Stimulated activated CD8-positive, alpha-beta memory T cell treated with anti-CD3 and anti-CD28 coated beads, Interleukin-12 subunit alpha, Interleukin-12 subunit beta, amount 100 ng/mL, for 4 hours (primary cell): ENCODE results near the gene CYTIP.

ENCODE experiments used
- DNase-seq: peaks from one replicate; pipeline ENCODE4 v3.0.0-alpha.2; 2020; ENCODE audit warnings: low read depth

Gene CYTIP

GRCh38 chr2:157463002-157463401 lies 19.1 kb upstream of the CYTIP start:
- DNase-seq = no peak

GRCh38 chr2:157460897-157461296 lies 17.0 kb upstream of the CYTIP start:
- DNase-seq = no peak

GRCh38 chr2:157460384-157460837 lies 16.5 kb upstream of the CYTIP start:
- DNase-seq = no peak

GRCh38 chr2:157459486-157459885 lies 15.6 kb upstream of the CYTIP start:
- no peak for DNase-seq

- no peak for DNase-seq
Measured at GRCh38 chr2:157447741-157448140, 3.9 kb upstream of the CYTIP start.

GRCh38 chr2:157447031-157447430 lies 3.1 kb upstream of the CYTIP start:
- DNase-seq = no peak

GRCh38 chr2:157444641-157445040 lies 752 bp upstream of the CYTIP start:
- DNase-seq = no peak

- no peak for DNase-seq
Measured at GRCh38 chr2:157443090-157443489, 799 bp downstream of the CYTIP start.

- DNase-seq = no peak
Measured at GRCh38 chr2:157442636-157443035, 1.3 kb downstream of the CYTIP start.

- DNase-seq = no peak
Measured at GRCh38 chr2:157442191-157442590, 1.7 kb downstream of the CYTIP start.

- DNase-seq = no peak
Measured at GRCh38 chr2:157441072-157441454, 2.8 kb downstream of the CYTIP start.

GRCh38 chr2:157440404-157441071 lies 3.4 kb downstream of the CYTIP start:
- DNase-seq = no peak

- no peak for DNase-seq
Measured at GRCh38 chr2:157439824-157440186, 4.1 kb downstream of the CYTIP start.

- no peak for DNase-seq
Measured at GRCh38 chr2:157438863-157439823, 4.7 kb downstream of the CYTIP start.

- DNase-seq = no peak
Measured at GRCh38 chr2:157433394-157433793, 10.5 kb downstream of the CYTIP start.

- no peak for DNase-seq
Measured at GRCh38 chr2:157432475-157433106, 11.3 kb downstream of the CYTIP start.

GRCh38 chr2:157431176-157431575 lies 12.7 kb downstream of the CYTIP start:
- DNase-seq = no peak

- DNase-seq = no peak
Measured at GRCh38 chr2:157428500-157429175, 15.3 kb downstream of the CYTIP start.

- DNase-seq = no peak
Measured at GRCh38 chr2:157427922-157428303, 16.0 kb downstream of the CYTIP start.

- no peak for DNase-seq
Measured at GRCh38 chr2:157427003-157427921, 16.6 kb downstream of the CYTIP start.

GRCh38 chr2:157426477-157426994 lies 17.4 kb downstream of the CYTIP start:
- no peak for DNase-seq
